HG03342 (cell line): ENCODE results near the gene RAB3GAP2.
"Not testable (repeated sequence)": the region's sequence is repeated elsewhere in the genome, so short reads cannot be mapped to it uniquely, and the experiment has no call there.

Experiments used
- ATAC-seq: cut with Tn5 transposase; IDR thresholded peaks from one replicate; pipeline ENCODE4 v1.9.1; 2021; ENCODE audit warnings: mild to moderate bottlenecking, moderate library complexity; ENCODE audit not compliant: unreplicated experiment

Gene RAB3GAP2

GRCh38 chr1:220272047-220272840 is at the start of gene RAB3GAP2:
RAB3GAP2 (minus strand) TSS chr1:220272453; CDS start chr1:220272337, 116 bp downstream.
- peak; percentile 98 for ATAC-seq

- ATAC-seq, result no peak
These were observed 49.5 kb upstream of the RAB3GAP2 start for GRCh38 chr1:220321758-220322157.

GRCh38 chr1:220320709-220321108 is 48.5 kb upstream of the RAB3GAP2 start:
- no peak for ATAC-seq

- no peak for ATAC-seq
These were observed 46.4 kb upstream of the RAB3GAP2 start for GRCh38 chr1:220318673-220319072.

DNA sequence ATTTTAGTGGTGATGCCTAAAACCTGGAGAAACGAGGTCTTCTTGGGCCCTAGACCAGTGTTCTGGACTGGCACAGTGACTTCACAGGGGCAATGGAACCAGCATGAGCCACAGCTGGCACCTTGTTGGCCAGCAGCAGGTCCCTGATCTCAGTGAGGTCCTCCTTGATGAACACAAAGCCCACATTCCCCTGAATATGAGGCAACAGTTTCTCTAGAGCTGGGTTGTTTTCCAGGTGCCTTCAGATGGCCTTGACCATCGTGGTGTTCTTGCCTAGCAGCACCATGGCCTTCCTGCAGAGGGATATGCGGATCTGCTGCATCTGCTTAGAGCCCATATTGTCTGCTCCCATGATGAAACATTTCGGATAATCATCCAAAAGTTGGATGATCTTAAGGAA is 44.9 kb upstream of the RAB3GAP2 start:
- no peak for ATAC-seq

DNA sequence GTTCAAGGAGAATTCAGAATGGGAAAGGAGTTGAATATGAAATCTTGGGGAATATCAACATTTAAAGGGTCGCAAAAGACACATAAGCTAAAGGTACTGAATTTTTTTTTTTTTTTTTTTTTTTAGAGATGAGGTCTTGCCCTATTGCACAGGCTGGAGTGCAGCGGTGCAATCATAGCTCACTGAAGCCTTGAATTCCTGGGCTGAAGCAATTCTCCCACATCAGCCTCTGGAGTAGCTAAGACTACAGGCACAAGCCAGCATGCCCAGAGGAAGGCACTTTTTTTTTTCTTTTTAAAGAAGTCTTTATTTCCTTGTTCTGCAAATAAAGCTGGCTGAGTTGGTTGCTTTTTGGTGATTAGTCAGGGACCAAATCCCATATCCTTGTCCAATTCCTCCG is 44.1 kb upstream of the RAB3GAP2 start:
- no peak for ATAC-seq

- ATAC-seq, result no peak
These were observed 43.0 kb upstream of the RAB3GAP2 start for GRCh38 chr1:220315070-220315839.

DNA sequence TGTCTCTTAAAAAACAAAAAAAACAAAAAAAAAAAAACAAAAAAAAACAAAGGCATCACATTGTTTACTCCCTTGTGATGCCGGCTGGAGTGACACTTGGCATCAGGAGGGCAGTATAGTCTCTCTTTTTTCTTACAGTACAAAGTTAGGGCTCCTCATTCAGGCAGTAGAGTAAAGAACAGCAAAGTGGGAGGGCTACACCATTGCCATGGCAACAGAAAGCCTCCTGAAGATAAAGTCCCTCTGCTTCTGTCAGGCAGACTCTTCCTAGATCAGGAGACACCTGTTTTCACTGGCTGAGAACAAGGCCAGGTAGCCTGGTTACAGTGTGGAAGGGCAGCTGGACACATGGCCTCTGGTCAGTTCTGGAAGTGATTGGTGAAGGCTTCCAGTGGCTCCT is 41.3 kb upstream of the RAB3GAP2 start:
- ATAC-seq, result no peak

- ATAC-seq, result not testable (repeated sequence)
These were observed 37.9 kb upstream of the RAB3GAP2 start for GRCh38 chr1:220310147-220310546.

GRCh38 chr1:220307607-220308006 is 35.4 kb upstream of the RAB3GAP2 start:
- ATAC-seq, result no peak

- ATAC-seq, result no peak
These were observed 34.1 kb upstream of the RAB3GAP2 start for GRCh38 chr1:220306339-220306738.

DNA sequence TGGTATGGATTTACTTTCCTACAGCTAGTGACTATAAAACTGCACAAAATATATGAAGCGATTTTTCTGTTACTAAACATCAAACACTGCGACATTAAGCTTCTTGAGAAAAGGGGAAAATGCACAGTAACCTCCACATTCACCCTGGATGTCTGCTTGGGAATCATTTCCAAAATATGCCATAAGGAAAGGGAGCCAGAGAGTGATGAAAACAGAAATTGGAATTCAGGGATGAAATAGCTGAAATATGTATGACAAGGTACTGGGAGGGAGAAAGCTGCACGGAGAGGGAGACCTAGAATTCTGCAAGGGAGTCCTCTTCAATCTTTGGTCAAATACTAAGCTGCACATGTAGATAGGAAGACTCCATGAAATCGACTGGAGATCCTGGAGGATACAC is 31.6 kb upstream of the RAB3GAP2 start:
- no peak for ATAC-seq

GRCh38 chr1:220301630-220302029 is 29.4 kb upstream of the RAB3GAP2 start:
- ATAC-seq, result no peak

- no peak for ATAC-seq
These were observed 28.3 kb upstream of the RAB3GAP2 start for GRCh38 chr1:220300442-220301121.

DNA sequence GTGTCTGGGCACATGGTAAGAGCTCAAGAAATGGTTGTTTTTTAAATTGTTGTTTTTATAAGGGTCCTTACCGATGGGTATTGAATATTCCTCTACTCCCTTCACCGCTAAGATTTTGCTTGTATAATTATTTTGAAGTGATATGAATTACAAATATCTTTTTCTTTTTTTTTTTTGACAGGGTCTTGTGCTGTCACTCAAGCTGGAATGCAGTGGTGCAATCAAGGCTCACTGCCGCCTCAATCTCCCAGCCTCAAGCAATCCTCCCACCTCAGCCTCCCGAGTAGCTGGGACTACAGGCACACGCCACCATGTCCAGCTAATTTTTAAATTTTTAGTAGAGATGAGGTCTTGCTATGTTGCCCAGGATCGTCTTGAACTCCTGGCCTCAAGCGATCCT is 27.1 kb upstream of the RAB3GAP2 start:
- no peak for ATAC-seq

GRCh38 chr1:220298470-220299205 is 26.4 kb upstream of the RAB3GAP2 start:
- ATAC-seq, result no peak

- ATAC-seq, result no peak
These were observed 24.7 kb upstream of the RAB3GAP2 start for GRCh38 chr1:220296981-220297380.

- no peak for ATAC-seq
These were observed 22.6 kb upstream of the RAB3GAP2 start for GRCh38 chr1:220294846-220295301.

DNA sequence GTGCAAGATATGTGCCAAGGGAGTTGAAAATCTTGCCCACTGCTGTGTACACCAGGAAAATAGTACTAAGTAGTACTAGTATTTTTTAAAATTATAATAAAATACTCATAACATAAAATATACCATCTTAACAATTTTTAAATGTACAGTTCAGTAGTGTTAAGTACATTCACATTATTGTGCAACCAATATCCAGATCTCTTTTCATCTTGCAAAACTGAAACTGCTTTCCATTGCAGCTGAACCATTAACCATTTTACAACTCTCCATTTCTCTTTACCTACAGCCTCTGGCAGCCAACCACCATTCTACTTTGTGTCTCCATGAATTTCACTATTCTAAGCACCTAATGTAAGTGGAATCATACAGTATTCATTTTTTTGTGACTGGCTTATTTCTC is 19.3 kb upstream of the RAB3GAP2 start:
- no peak for ATAC-seq

DNA sequence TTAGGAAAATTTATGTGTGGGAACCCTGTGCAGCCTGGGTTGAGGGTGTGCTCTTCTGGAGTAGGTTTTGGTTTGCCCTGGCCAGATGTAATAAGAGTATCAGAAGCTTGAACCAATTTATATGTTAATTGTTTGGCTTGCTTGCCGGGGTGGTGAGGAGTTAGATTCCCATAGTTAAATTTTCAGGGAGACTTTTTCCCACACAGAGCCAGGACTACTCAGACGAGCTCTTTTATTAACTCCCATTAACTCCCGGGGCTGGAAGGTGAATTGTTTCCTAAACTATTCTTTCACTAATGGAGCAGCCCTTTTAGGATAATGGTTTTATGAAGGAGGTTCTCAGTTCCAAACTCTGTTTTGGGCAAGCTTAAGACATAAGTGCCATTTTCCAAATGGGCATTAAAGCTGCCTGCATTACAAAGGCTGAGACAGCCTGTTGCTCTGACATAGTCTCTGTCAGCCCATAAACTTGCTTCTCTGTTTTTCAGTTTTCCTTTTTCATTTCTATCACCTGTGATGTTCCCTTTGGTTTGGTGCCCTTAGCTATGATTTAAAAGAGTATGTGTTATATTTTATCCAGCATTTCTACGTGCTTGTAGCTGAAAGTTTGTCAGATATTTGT is 18.0 kb upstream of the RAB3GAP2 start:
- ATAC-seq, result no peak
